PFSK-1 (cell line): ENCODE measurements around the gene IARS1. TPM values are rescaled to one million over a fixed set of nuclear protein-coding genes. Genes with fewer than 3 reads are reported as not detected.

Experiments
- FOXP2 ChIP-seq: optimal IDR thresholded peaks from 2 replicates; pipeline ENCODE3; 2011; ENCODE audit warnings: borderline replicate concordance, control low read depth, inconsistent platforms; ENCODE audit not compliant: insufficient read depth; ENCODE audit errors: extremely low read length, extremely low read depth
- POLR2AphosphoS5 ChIP-seq: IDR thresholded peaks from 2 replicates; pipeline ENCODE4 v1.6.1; 2012; ENCODE audit warnings: low read depth, mild to moderate bottlenecking, control low read depth, low read length, moderate library complexity
- SIN3A ChIP-seq: IDR thresholded peaks from 2 replicates; pipeline ENCODE4 v1.6.1; 2012; ENCODE audit warnings: mild to moderate bottlenecking, low read length, moderate library complexity, borderline replicate concordance; ENCODE audit not compliant: insufficient read depth
- TAF1 ChIP-seq: IDR thresholded peaks from 2 replicates; pipeline ENCODE4 v1.6.1; 2012; ENCODE audit warnings: low read length, control low read depth, borderline replicate concordance; ENCODE audit not compliant: insufficient read depth
- polyA plus RNA-seq: library from polyadenylated mRNA; unstranded; fragments of >200 nt; gene quantifications from one replicate; pipeline ENCODE4 v1.2.1, GENCODE V29; 2012; ENCODE audit warnings: low read depth, missing spikeins; ENCODE audit not compliant: insufficient read length
- TF ChIP-seq, protein P1 (sequence below), 2 experiments: IDR thresholded peaks; 2 replicates each; pipeline versions ENCODE4 v1.6.1 to v1.8.0; 2011 to 2012; ENCODE audit warnings: low read depth in 2 of 2, low read length in 2 of 2, control low read depth in 1 of 2, inconsistent platforms in 1 of 2, mild to moderate bottlenecking in 1 of 2, moderate library complexity in 1 of 2; ENCODE audit not compliant: insufficient read depth in 1 of 2

The IARS1 gene
- 162 TPM for polyA plus RNA-seq

DNA sequence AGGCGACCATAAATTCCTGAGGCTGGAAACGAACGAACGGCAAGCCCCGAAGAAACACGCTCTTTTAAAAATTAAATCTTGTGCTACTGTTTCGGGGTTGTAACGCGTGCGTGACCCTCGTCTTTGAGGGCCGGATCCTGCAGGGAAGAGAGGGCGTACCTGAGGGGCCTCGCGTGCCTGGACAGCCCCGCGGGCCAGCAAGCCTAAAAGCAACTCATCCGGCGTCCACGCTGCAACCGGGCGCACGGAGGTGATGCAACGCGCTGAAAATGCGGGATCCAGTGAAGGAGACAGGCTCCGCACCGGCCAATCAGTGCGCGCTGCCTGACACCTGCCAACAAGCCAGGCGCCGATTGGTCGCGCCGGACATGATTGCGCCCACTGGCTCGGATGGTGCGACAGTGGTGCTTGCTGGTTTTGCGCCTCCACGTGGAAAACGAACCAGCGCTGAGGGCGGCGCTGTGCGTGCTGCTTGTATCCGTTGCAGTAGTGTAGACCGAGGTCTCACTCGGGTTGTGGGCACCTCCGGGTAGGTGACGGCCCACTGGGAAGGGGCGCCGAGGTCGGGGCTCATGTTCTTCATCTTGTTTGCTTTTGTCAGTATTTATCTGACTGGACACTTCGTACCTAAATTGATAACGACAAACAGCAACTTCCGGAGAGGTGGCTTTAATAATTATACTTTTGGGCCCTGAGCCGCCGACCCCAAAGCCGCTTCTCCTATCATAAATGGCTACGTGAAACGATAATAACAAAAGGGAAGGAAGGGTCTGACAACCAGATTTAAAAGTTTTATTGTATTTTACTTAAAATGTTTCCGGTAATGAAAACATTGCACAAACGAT lies at the start of gene IARS1:
Gene IARS1, minus strand, starts transcription at position 246 of the 845 bp plus-strand sequence. CDS start 4,278 bp downstream, outside the sequence.
- TF ChIP-seq POLR2AphosphoS5 = peak; percentile 84
- TF ChIP-seq, protein P1, sequence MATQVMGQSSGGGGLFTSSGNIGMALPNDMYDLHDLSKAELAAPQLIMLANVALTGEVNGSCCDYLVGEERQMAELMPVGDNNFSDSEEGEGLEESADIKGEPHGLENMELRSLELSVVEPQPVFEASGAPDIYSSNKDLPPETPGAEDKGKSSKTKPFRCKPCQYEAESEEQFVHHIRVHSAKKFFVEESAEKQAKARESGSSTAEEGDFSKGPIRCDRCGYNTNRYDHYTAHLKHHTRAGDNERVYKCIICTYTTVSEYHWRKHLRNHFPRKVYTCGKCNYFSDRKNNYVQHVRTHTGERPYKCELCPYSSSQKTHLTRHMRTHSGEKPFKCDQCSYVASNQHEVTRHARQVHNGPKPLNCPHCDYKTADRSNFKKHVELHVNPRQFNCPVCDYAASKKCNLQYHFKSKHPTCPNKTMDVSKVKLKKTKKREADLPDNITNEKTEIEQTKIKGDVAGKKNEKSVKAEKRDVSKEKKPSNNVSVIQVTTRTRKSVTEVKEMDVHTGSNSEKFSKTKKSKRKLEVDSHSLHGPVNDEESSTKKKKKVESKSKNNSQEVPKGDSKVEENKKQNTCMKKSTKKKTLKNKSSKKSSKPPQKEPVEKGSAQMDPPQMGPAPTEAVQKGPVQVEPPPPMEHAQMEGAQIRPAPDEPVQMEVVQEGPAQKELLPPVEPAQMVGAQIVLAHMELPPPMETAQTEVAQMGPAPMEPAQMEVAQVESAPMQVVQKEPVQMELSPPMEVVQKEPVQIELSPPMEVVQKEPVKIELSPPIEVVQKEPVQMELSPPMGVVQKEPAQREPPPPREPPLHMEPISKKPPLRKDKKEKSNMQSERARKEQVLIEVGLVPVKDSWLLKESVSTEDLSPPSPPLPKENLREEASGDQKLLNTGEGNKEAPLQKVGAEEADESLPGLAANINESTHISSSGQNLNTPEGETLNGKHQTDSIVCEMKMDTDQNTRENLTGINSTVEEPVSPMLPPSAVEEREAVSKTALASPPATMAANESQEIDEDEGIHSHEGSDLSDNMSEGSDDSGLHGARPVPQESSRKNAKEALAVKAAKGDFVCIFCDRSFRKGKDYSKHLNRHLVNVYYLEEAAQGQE (IDR thresholded peaks at IDR 0.05; ENCODE audit: insufficient read depth in 1 of 2, low read depth in 2 of 2, low read length in 2 of 2) = no peak; a peak in 1 of 4 replicates
- TF ChIP-seq TAF1 = peak; percentile 88
- TF ChIP-seq FOXP2 = peak; percentile 73
- TF ChIP-seq SIN3A = 0 out of 2 replicates have a peak, but pooled peaks have one; percentile 62

DNA sequence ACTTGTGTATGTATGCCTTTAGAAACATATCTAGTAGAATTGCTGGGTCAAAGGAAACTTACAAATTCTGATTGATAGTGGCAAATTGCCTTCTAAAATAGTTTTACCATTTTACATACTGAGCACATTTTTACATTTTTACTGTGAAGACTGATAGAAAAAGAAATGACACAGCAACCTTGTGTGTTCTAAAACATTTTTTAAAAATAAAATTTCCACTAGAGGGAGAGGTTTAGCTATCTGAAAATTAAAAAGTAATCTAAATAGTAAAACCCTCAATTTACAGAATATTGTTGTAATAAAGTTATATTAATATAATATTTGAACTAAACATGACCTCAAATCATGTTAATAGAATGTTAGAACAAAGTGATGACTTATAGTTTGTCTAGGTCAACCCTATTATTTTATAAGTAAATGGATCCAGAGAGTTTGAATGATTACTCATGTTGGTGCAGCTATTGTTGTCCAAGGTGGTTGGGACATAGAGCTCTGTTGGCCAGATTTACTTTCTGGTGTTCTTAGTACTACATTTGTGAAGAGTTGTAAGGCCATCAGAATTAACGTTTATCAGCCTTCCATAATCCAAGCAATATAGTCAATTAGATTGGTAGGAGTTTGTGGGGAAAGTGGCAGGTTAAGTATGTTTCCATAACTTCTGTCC lies 49.5 kb upstream of the IARS1 start:
- TF ChIP-seq FOXP2 (no peak), SIN3A (no peak), TAF1 (no peak), POLR2AphosphoS5 (no peak)
- TF ChIP-seq, protein P1 (IDR thresholded peaks at IDR 0.05; ENCODE audit: insufficient read depth in 1 of 2, low read depth in 2 of 2, low read length in 2 of 2) = no peak

- no peak for TF ChIP-seq POLR2AphosphoS5
These were observed 48.1 kb upstream of the IARS1 start for GRCh38 chr9:92341578-92341977.

DNA sequence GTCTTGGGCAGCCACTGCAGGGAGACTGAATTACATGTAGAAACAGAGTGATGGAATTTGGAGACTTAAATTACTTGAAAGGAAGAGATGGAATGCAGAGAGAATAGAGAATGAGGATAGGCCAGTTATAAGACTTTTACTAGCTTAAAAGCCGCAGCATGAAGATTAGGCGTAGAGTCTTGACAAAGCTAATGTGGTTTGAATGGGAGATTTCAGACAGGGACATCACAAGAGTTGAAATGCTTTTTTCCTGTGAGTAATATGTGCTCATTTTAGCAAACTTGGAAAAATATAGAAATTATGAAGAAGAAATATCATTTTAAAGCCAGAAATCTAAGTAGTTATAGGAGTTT lies 39.8 kb upstream of the IARS1 start:
- TF ChIP-seq FOXP2 = no peak
- no peak for TF ChIP-seq TAF1
- TF ChIP-seq SIN3A = no peak
- TF ChIP-seq, protein P1 (IDR thresholded peaks at IDR 0.05; ENCODE audit: insufficient read depth in 1 of 2, low read depth in 2 of 2, low read length in 2 of 2) = no peak
- TF ChIP-seq POLR2AphosphoS5 = no peak

DNA sequence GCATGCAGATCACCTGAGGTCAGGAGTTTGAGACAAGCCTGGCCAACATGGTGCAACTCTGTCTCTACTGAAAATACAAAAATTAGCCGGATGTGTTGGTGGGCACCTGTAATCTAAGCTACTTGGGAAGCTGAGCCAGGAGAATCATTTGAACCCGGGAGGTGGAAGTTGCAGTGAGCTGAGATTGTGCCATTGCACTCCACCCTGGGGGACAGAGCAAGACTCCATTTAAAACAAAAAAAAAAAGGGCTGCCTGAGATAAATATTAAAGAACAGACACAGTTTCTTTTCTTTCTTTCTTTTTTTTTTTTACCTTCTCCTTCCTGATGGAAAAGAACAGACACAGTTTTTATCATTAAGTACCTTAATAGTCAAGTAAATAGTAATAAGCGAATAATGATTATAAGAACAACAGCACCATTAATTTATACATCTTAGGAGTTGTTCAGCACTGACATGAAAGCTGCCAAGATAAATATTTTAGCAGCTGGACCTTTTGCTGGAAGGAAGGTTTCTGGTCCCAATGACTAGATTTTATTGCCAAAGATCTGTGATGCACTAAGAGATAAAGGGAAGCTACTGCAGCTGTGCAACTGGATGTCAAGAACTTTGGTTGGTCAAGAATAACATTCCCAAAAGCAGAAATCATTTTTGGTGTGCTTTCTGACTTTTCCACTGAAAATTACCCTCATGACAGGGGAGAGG lies 39.2 kb upstream of the IARS1 start:
- TF ChIP-seq, protein P1 (IDR thresholded peaks at IDR 0.05; ENCODE audit: insufficient read depth in 1 of 2, low read depth in 2 of 2, low read length in 2 of 2) = no peak
- TF ChIP-seq POLR2AphosphoS5 (no peak), FOXP2 (no peak), TAF1 (no peak), SIN3A (no peak)
